HCT116 (cell line): ENCODE results near the gene CCR5AS.

ENCODE experiments used
- EGR1 ChIP-seq: IDR thresholded peaks from 2 replicates; pipeline ENCODE4 v1.6.1; 2012; ENCODE audit warnings: low read depth
- EZH2 ChIP-seq: fragments of 200-600 bp; sonication (generic); IDR thresholded peaks from 2 replicates; pipeline ENCODE4 v1.6.1; 2017; ENCODE audit warnings: antibody characterized with exemption, mixed run types
- EZH2phosphoT487 ChIP-seq: fragments of 200-600 bp; IDR thresholded peaks from 2 replicates; pipeline ENCODE4 v1.6.1; 2018; ENCODE audit warnings: antibody characterized with exemption, borderline replicate concordance
- MAX ChIP-seq: IDR thresholded peaks from 2 replicates; pipeline ENCODE4 v1.6.1; 2012
- POLR2A ChIP-seq: IDR thresholded peaks from 2 replicates; pipeline ENCODE4 v1.7.0; 2011; ENCODE audit warnings: borderline replicate concordance; ENCODE audit not compliant: insufficient read depth, insufficient read length; ENCODE audit errors: extremely low read depth
- POLR2AphosphoS5 ChIP-seq: IDR thresholded peaks from 2 replicates; pipeline ENCODE4 v1.6.1; 2011; ENCODE audit warnings: mild to moderate bottlenecking, low read depth, low read length, moderate library complexity
- TCF7L2 ChIP-seq: IDR thresholded peaks from 2 replicates; pipeline ENCODE4 v1.7.0; 2011; ENCODE audit warnings: borderline replicate concordance, inconsistent platforms; ENCODE audit not compliant: insufficient read depth, insufficient read length; ENCODE audit errors: extremely low read depth
- TF ChIP-seq, protein P1 (sequence below), 3 experiments: fragments of 200-600 bp in 1 of 3; sonication (generic) in 1 of 3; IDR thresholded peaks in 2 of 3; conservative IDR thresholded peaks in 1 of 3; 2 replicates each; pipeline ENCODE4 v1.5.1; 2012 to 2017; ENCODE audit warnings: low read depth in 2 of 3, low read length in 2 of 3, antibody characterized with exemption in 1 of 3, borderline replicate concordance in 1 of 3, control low read depth in 1 of 3, mild to moderate bottlenecking in 1 of 3, mixed read lengths in 1 of 3, mixed run types in 1 of 3, moderate library complexity in 1 of 3; ENCODE audit not compliant: insufficient read depth in 1 of 3
- TF ChIP-seq, protein P2 (sequence below): IDR thresholded peaks from 2 replicates; pipeline ENCODE4 v1.6.1; 2011; ENCODE audit warnings: mild to moderate bottlenecking, low read length, moderate library complexity; ENCODE audit not compliant: insufficient replicate concordance; ENCODE audit errors: extremely low read depth
- TF ChIP-seq, protein P3 (sequence below): IDR thresholded peaks from 2 replicates; pipeline ENCODE4 v1.6.1; 2012

DNA sequence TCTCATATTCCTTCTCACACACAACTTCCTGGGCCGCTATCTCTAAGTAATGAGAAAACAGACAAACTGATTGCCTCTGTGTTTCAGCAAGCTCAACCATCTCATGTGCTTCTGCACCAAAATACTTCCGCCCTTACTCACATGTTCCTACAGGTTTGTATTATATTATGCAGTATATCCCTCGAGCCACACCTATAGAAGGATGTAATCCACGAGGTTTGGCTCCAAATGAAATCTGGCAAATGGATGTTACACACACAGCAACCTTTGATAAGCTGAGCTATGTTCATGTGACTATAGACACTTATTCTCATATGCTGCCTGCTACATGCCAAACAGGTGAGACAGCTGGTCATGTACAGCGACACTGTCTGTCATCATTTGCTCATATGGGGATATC, 22.8 kb upstream of the CCR5AS start:
- TF ChIP-seq EGR1 = no peak
- TF ChIP-seq POLR2A = no peak
- TF ChIP-seq, protein P1, sequence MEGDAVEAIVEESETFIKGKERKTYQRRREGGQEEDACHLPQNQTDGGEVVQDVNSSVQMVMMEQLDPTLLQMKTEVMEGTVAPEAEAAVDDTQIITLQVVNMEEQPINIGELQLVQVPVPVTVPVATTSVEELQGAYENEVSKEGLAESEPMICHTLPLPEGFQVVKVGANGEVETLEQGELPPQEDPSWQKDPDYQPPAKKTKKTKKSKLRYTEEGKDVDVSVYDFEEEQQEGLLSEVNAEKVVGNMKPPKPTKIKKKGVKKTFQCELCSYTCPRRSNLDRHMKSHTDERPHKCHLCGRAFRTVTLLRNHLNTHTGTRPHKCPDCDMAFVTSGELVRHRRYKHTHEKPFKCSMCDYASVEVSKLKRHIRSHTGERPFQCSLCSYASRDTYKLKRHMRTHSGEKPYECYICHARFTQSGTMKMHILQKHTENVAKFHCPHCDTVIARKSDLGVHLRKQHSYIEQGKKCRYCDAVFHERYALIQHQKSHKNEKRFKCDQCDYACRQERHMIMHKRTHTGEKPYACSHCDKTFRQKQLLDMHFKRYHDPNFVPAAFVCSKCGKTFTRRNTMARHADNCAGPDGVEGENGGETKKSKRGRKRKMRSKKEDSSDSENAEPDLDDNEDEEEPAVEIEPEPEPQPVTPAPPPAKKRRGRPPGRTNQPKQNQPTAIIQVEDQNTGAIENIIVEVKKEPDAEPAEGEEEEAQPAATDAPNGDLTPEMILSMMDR (IDR thresholded peaks at IDR 0.05 in 2 of 3, conservative IDR thresholded peaks at IDR 0.05 in 1 of 3; ENCODE audit: borderline replicate concordance in 1 of 3, insufficient read depth in 1 of 3, low read depth in 2 of 3, low read length in 2 of 3) = no peak
- TF ChIP-seq EZH2 = no peak
- TF ChIP-seq POLR2AphosphoS5 = no peak
- no peak for TF ChIP-seq TCF7L2
- TF ChIP-seq EZH2phosphoT487 = no peak
- TF ChIP-seq, protein P2, sequence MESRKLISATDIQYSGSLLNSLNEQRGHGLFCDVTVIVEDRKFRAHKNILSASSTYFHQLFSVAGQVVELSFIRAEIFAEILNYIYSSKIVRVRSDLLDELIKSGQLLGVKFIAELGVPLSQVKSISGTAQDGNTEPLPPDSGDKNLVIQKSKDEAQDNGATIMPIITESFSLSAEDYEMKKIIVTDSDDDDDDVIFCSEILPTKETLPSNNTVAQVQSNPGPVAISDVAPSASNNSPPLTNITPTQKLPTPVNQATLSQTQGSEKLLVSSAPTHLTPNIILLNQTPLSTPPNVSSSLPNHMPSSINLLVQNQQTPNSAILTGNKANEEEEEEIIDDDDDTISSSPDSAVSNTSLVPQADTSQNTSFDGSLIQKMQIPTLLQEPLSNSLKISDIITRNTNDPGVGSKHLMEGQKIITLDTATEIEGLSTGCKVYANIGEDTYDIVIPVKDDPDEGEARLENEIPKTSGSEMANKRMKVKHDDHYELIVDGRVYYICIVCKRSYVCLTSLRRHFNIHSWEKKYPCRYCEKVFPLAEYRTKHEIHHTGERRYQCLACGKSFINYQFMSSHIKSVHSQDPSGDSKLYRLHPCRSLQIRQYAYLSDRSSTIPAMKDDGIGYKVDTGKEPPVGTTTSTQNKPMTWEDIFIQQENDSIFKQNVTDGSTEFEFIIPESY = no peak
- no peak for TF ChIP-seq MAX
- TF ChIP-seq, protein P3, sequence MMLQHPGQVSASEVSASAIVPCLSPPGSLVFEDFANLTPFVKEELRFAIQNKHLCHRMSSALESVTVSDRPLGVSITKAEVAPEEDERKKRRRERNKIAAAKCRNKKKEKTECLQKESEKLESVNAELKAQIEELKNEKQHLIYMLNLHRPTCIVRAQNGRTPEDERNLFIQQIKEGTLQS = no peak
